MM.1S (cell line): ENCODE data around the gene IVD.

Experiments
- DNase-seq: peaks from one replicate; pipeline ENCODE4 v3.0.0-alpha.2; 2015
- H2AFZ ChIP-seq: fragments of 300-600 bp; sonication (generic); 2 replicates; pipeline ENCODE4 v1.6.0; 2016; ENCODE audit warnings: antibody characterized with exemption, low read length
- H3F3A ChIP-seq: fragments of 300-600 bp; sonication (generic); 2 replicates; pipeline ENCODE4 v1.6.1; 2016; ENCODE audit warnings: mild to moderate bottlenecking, antibody characterized with exemption, low read length, moderate library complexity, mixed read lengths; ENCODE audit not compliant: insufficient read depth
- H3K27ac ChIP-seq: fragments of 300-600 bp; sonication (generic); 2 replicates; pipeline ENCODE4 v1.5.1; 2016; ENCODE audit warnings: mild to moderate bottlenecking, low read length
- H3K27me3 ChIP-seq: fragments of 300-600 bp; sonication (generic); replicated peaks from 2 replicates; pipeline ENCODE4 v1.6.0; 2016; ENCODE audit warnings: low read length; ENCODE audit not compliant: insufficient read depth
- H3K36me3 ChIP-seq: fragments of 300-600 bp; sonication (generic); replicated peaks from 2 replicates; pipeline ENCODE4 v1.6.1; 2016; ENCODE audit warnings: mild to moderate bottlenecking, low read length, mixed read lengths; ENCODE audit not compliant: insufficient read depth
- H3K4me1 ChIP-seq: fragments of 300-600 bp; sonication (generic); 2 replicates; pipeline ENCODE4 v1.6.1; 2016; ENCODE audit warnings: low read length, mixed read lengths
- H3K4me2 ChIP-seq: fragments of 300-600 bp; sonication (generic); 2 replicates; pipeline ENCODE4 v1.6.0; 2016; ENCODE audit warnings: low read depth, low read length
- H3K4me3 ChIP-seq: fragments of 300-600 bp; sonication (generic); 2 replicates; pipeline ENCODE4 v1.5.1; 2016; ENCODE audit warnings: low read length, mixed read lengths
- H3K79me2 ChIP-seq: fragments of 300-600 bp; sonication (generic); 2 replicates; pipeline ENCODE4 v1.6.1; 2016; ENCODE audit warnings: mixed run types, low read length, mixed read lengths
- H3K9ac ChIP-seq: fragments of 300-600 bp; sonication (generic); 2 replicates; pipeline ENCODE4 v1.6.1; 2016; ENCODE audit warnings: low read length, mixed read lengths
- H3K9me2 ChIP-seq: fragments of 300-600 bp; sonication (generic); replicated peaks from 2 replicates; pipeline ENCODE4 v1.6.1; 2016; ENCODE audit warnings: mild to moderate bottlenecking, low read length, mixed read lengths; ENCODE audit not compliant: insufficient read depth
- H3K9me3 ChIP-seq: fragments of 300-600 bp; sonication (generic); replicated peaks from 2 replicates; pipeline ENCODE4 v1.6.1; 2016; ENCODE audit warnings: mild to moderate bottlenecking, low read length, mixed read lengths; ENCODE audit not compliant: insufficient read depth
- H4K20me1 ChIP-seq: fragments of 300-600 bp; sonication (generic); 2 replicates; pipeline ENCODE4 v1.6.1; 2016; ENCODE audit warnings: mild to moderate bottlenecking, low read length, moderate library complexity, mixed read lengths; ENCODE audit not compliant: insufficient read depth
- CTCF ChIP-seq: fragments of 300-600 bp; sonication (generic); IDR thresholded peaks from 2 replicates; pipeline ENCODE4 v1.5.1; 2016; ENCODE audit warnings: antibody characterized with exemption, low read length, mixed read lengths
- EZH2 ChIP-seq: fragments of 300-600 bp; sonication (generic); optimal IDR thresholded peaks from 2 replicates; pipeline ENCODE3; 2017; ENCODE audit warnings: low read depth, mild to moderate bottlenecking, antibody characterized with exemption, low read length, mixed read lengths
- EZH2phosphoT487 ChIP-seq: fragments of 300-600 bp; sonication (generic); IDR thresholded peaks from 2 replicates; pipeline ENCODE4 v1.6.1; 2018; ENCODE audit warnings: antibody characterized with exemption, low read length

Gene IVD

GRCh38 chr15:40392986-40393948 lies 12.3 kb upstream of the IVD start:
- Histone ChIP-seq H3K36me3 (peaks cover 16% of the 10 kb centered on the region; the same call in 1 of the 2 replicates), H3K27ac (no peak overlapping the region), H3F3A (peaks cover 7% of the 10 kb centered on the region), H3K9me3 (no peaks in the 10 kb centered on the region), H3K79me2 (no peaks in the 10 kb centered on the region), H2AFZ (no peak overlapping the region), H3K4me3 (no peak overlapping the region), H3K9ac (no peak overlapping the region), H3K4me1 (peaks cover 6% of the 10 kb centered on the region; the same call in 1 of the 2 replicates), H3K27me3 (no peaks in the 10 kb centered on the region), H4K20me1 (no peaks in the 10 kb centered on the region), H3K4me2 (no peak overlapping the region), H3K9me2 (no peaks in the 10 kb centered on the region)
- TF ChIP-seq EZH2 (no peak), EZH2phosphoT487 (no peak), CTCF (no peak)
- DNase-seq: no peak

- Histone ChIP-seq H3K4me2 (peak overlapping the region; percentile 54; the same call in 1 of the 2 replicates), H3K9me3 (no peaks in the 10 kb centered on the region), H3K27me3 (no peaks in the 10 kb centered on the region), H3K27ac (peak overlapping the region; percentile 9; the same call in 1 of the 2 replicates), H4K20me1 (no peaks in the 10 kb centered on the region), H3K36me3 (0 out of 2 replicates have a peak, but pooled peaks cover 5% of the 10 kb centered on the region), H3K4me1 (peaks cover 14% of the 10 kb centered on the region), H2AFZ (no peak overlapping the region), H3K9ac (no peak overlapping the region), H3K9me2 (no peaks in the 10 kb centered on the region), H3K79me2 (no peaks in the 10 kb centered on the region), H3F3A (peaks cover 10% of the 10 kb centered on the region), H3K4me3 (no peak overlapping the region)
- TF ChIP-seq CTCF (no peak), EZH2 (no peak), EZH2phosphoT487 (no peak)
- DNase-seq: no peak
Measured at GRCh38 chr15:40397688-40398412, 7.7 kb upstream of the IVD start.

- DNase-seq: peak; percentile 58
- no peak overlapping the region for H2AFZ ChIP-seq
Measured at GRCh38 chr15:40398413-40398873, 7.2 kb upstream of the IVD start.

More at GRCh38 chr15:40398413-40398873, 7.2 kb upstream of the IVD start:
- H3K36me3 ChIP-seq: no peaks in the 10 kb centered on the region
- H3K4me2 ChIP-seq: peak overlapping the region; percentile 54; the same call in 1 of the 2 replicates
- H3K27ac ChIP-seq: peak overlapping the region; percentile 9; the same call in 1 of the 2 replicates
- peaks cover 14% of the 10 kb centered on the region for H3K4me1 ChIP-seq
- no peak overlapping the region for H3K4me3 ChIP-seq
- no peaks in the 10 kb centered on the region for H3K79me2 ChIP-seq
- no peaks in the 10 kb centered on the region for H3K9me3 ChIP-seq
- H4K20me1 ChIP-seq: no peaks in the 10 kb centered on the region
- no peak overlapping the region for H3K9ac ChIP-seq
- H3K9me2 ChIP-seq: no peaks in the 10 kb centered on the region
- TF ChIP-seq CTCF: no peak
- TF ChIP-seq EZH2phosphoT487: no peak
- TF ChIP-seq EZH2: no peak
- no peaks in the 10 kb centered on the region for H3K27me3 ChIP-seq
- peaks cover 10% of the 10 kb centered on the region for H3F3A ChIP-seq
